Endodermal cell (in vitro differentiated cells): ENCODE results near the gene TSPAN9. TPM values are rescaled to one million over a fixed set of nuclear protein-coding genes. Genes with fewer than 3 reads are reported as not detected.

Experiments used
- DNase-seq: peaks from one replicate; pipeline ENCODE4 v3.0.0-alpha.2; 2017
- H3K27ac ChIP-seq: 2 replicates; pipeline ENCODE4 v1.5.1; 2013; ENCODE audit warnings: mild to moderate bottlenecking, low read depth, low read length, moderate library complexity
- H3K27me3 ChIP-seq: 2 replicates; pipeline ENCODE4 v1.6.1; 2013; ENCODE audit warnings: mild to moderate bottlenecking, low read length, moderate library complexity; ENCODE audit not compliant: insufficient read depth, control insufficient read depth, poor library complexity, severe bottlenecking
- H3K36me3 ChIP-seq: 2 replicates; pipeline ENCODE4 v1.7.0; 2013; ENCODE audit warnings: mild to moderate bottlenecking, low read length, moderate library complexity; ENCODE audit not compliant: control insufficient read depth, insufficient read depth
- H3K4me1 ChIP-seq: one replicate; pipeline ENCODE4 v1.7.0; 2013; ENCODE audit warnings: low read length; ENCODE audit not compliant: control insufficient read depth, insufficient read depth
- H3K4me3 ChIP-seq: 2 replicates; pipeline ENCODE4 v1.5.1; 2013; ENCODE audit warnings: mild to moderate bottlenecking, low read length, moderate library complexity
- H3K9ac ChIP-seq: 2 replicates; pipeline ENCODE4 v1.6.1; 2013; ENCODE audit warnings: mild to moderate bottlenecking, low read length, moderate library complexity; ENCODE audit not compliant: poor library complexity, severe bottlenecking; ENCODE audit errors: extremely low read depth
- H3K9me3 ChIP-seq: 2 replicates; pipeline ENCODE4 v1.6.1; 2013; ENCODE audit warnings: mild to moderate bottlenecking, low read length, moderate library complexity; ENCODE audit not compliant: control insufficient read depth
- H3K27ac Mint-ChIP-seq: 2 replicates; pipeline ENCODE4 v1.8.0; 2020; ENCODE audit warnings: mixed read lengths
- H3K27me3 Mint-ChIP-seq: 2 replicates; pipeline ENCODE4 v1.8.0; 2021; ENCODE audit warnings: mild to moderate bottlenecking, mixed read lengths; ENCODE audit not compliant: insufficient read depth
- H3K36me3 Mint-ChIP-seq: 2 replicates; pipeline ENCODE4 v1.8.0; 2020; ENCODE audit warnings: low read depth, mixed read lengths
- H3K4me1 Mint-ChIP-seq: 2 replicates; pipeline ENCODE4 v1.8.0; 2020; ENCODE audit warnings: mixed read lengths
- H3K4me3 Mint-ChIP-seq: 2 replicates; pipeline ENCODE4 v1.8.0; 2020; ENCODE audit warnings: mild to moderate bottlenecking, moderate library complexity, mixed read lengths
- H3K9me3 Mint-ChIP-seq: 2 replicates; pipeline ENCODE4 v1.8.0; 2020; ENCODE audit warnings: mild to moderate bottlenecking, mixed read lengths
- CTCF ChIP-seq: fragments of 200-600 bp; sonication (generic); conservative IDR thresholded peaks from 2 replicates; pipeline ENCODE4 v1.5.0; 2021; ENCODE audit warnings: antibody characterized with exemption, mild to moderate bottlenecking
- WGBS, 2 experiments: methylation state at CpG; one replicate each; pipeline versions ENCODE4 v1.1.5 to v1.1.7; 2013; ENCODE audit warnings: missing lambda C conversion rate in 2 of 2, mixed read lengths in 1 of 2; ENCODE audit not compliant: insufficient coverage in 1 of 2, insufficient read length in 1 of 2; 5-methylcytosine and 5-hydroxymethylcytosine counted together
- long read RNA-seq, 4 experiments: library from polyadenylated mRNA in 2 of 4; library from RNA in 1 of 4; library from capped mRNA in 1 of 4; stranded (forward) in 3 of 4; unstranded in 1 of 4; transcript quantifications; one replicate each; pipeline ENCODE4 v2.0.0, GENCODE V29; 2020 to 2021; ENCODE audit warnings: inconsistent platforms in 1 of 4
- polyA plus RNA-seq, 2 experiments: library from polyadenylated mRNA; stranded (reverse); fragments of 50-300 nt; gene quantifications; one replicate each; pipeline ENCODE4 v1.2.3, GENCODE V29; 2013
- total RNA-seq, 2 donors: library from RNA; stranded (reverse); fragmentation: NEBNext Ultra II Directional in 1 of 2; extraction: Animal tissue kit (Norgen Biotek cat#: 25700) in 1 of 2; gene quantifications; 2 replicates in 1 of 2; 3 replicates in 1 of 2; pipeline ENCODE4 v1.2.1, GENCODE V29; 2021

The TSPAN9 gene
- total RNA-seq, result 10 to 100 TPM; 31.9 to 80.8 TPM
- polyA plus RNA-seq (2013, experiment 1 of 2), result 18.8 TPM
- 19.0 TPM for polyA plus RNA-seq (2013, experiment 2 of 2)
- long read RNA-seq, experiment 1, full-length matches to known transcripts, result 1 of 13 reads
- long read RNA-seq, experiment 1, partial matches to known transcripts, result 0 of 13 reads
- long read RNA-seq, experiment 1, other reads (novel, unspliced or antisense), result 12 of 13 reads
- long read RNA-seq, experiment 2, full-length matches to known transcripts, result 10 of 18 reads
- long read RNA-seq, experiment 2, partial matches to known transcripts, result 1 of 18 reads
- long read RNA-seq, experiment 2, other reads (novel, unspliced or antisense), result 7 of 18 reads
- long read RNA-seq, experiment 3, full-length matches to known transcripts, result 61 of 74 reads
- long read RNA-seq, experiment 3, partial matches to known transcripts, result 4 of 74 reads
- long read RNA-seq, experiment 3, other reads (novel, unspliced or antisense), result 9 of 74 reads
- long read RNA-seq, experiment 4, full-length matches to known transcripts, result 9 of 13 reads
- long read RNA-seq, experiment 4, partial matches to known transcripts, result 0 of 13 reads
- long read RNA-seq, experiment 4, other reads (novel, unspliced or antisense), result 4 of 13 reads

- Mint-ChIP-seq H3K4me1 (peaks cover 24% of the 10 kb centered on the region), H3K36me3 (peaks cover 8% of the 10 kb centered on the region), H3K4me3 (peak within 1 kb of the TSS; percentile 72), H3K27me3 (peaks cover 13% of the 10 kb centered on the region), H3K9me3 (no peaks in the 10 kb centered on the region), H3K27ac (peak within 1 kb of the TSS; percentile 90)
- 3 to 11% methylated on average over 10 to 83 of the region's 95 CpGs for WGBS, 2 experiments
- peak within 1 kb of the TSS; percentile 28 for H3K9ac ChIP-seq
- peaks cover 5% of the 10 kb centered on the region for H3K27me3 ChIP-seq
- H3K4me3 ChIP-seq, result peak within 1 kb of the TSS; percentile 86
- no peaks in the 10 kb centered on the region for H3K36me3 ChIP-seq
- H3K9me3 ChIP-seq, result no peaks in the 10 kb centered on the region
- peaks cover 5% of the 10 kb centered on the region for H3K4me1 ChIP-seq
- TF ChIP-seq CTCF, result no peak
- no peak within 1 kb of the TSS for H3K27ac ChIP-seq
- peak; percentile 94 for DNase-seq
Observed at GRCh38 chr12:3076730-3077571, at the start of gene TSPAN9. TSPAN9 (plus strand) TSS chr12:3077379; CDS start chr12:3201194, 123,815 bp downstream.

GRCh38 chr12:3028108-3028507, 49.1 kb upstream of the TSPAN9 start:
- peaks cover 72% of the 10 kb centered on the region for H3K36me3 Mint-ChIP-seq
- Histone ChIP-seq H3K27ac (no peak overlapping the region), H3K4me1 (peaks cover 7% of the 10 kb centered on the region), H3K9me3 (no peaks in the 10 kb centered on the region), H3K27me3 (no peaks in the 10 kb centered on the region), H3K4me3 (no peak overlapping the region), H3K9ac (no peak overlapping the region), H3K36me3 (peaks cover 37% of the 10 kb centered on the region)
- DNase-seq, result no peak
- no peak for TF ChIP-seq CTCF
- no peaks in the 10 kb centered on the region for H3K9me3 Mint-ChIP-seq
- no peak overlapping the region for H3K27ac Mint-ChIP-seq
- H3K4me3 Mint-ChIP-seq, result no peak overlapping the region
- peaks cover 12% of the 10 kb centered on the region for H3K4me1 Mint-ChIP-seq
- no peaks in the 10 kb centered on the region for H3K27me3 Mint-ChIP-seq
- 80 to 81% methylated on average over 5 to 7 of the region's 7 CpGs for WGBS, 2 experiments

- H3K4me3 ChIP-seq, result no peak overlapping the region
- H3K27ac Mint-ChIP-seq, result peak overlapping the region; percentile 69
- DNase-seq, result peak; percentile 47
- H3K36me3 Mint-ChIP-seq, result peaks cover 52% of the 10 kb centered on the region
- H3K4me1 Mint-ChIP-seq, result peaks cover 22% of the 10 kb centered on the region
- H3K27me3 ChIP-seq, result no peaks in the 10 kb centered on the region
- H3K9me3 Mint-ChIP-seq, result no peaks in the 10 kb centered on the region
- WGBS, 2 experiments, result 93 to 94% methylated on average over 18 to 21 of the region's 21 CpGs
- no peak overlapping the region for H3K4me3 Mint-ChIP-seq
- peaks cover 29% of the 10 kb centered on the region for H3K36me3 ChIP-seq
- no peak overlapping the region for H3K9ac ChIP-seq
- peaks cover 7% of the 10 kb centered on the region for H3K4me1 ChIP-seq
- no peak for TF ChIP-seq CTCF
- no peaks in the 10 kb centered on the region for H3K9me3 ChIP-seq
- H3K27ac ChIP-seq, result no peak overlapping the region
- no peaks in the 10 kb centered on the region for H3K27me3 Mint-ChIP-seq
Observed at GRCh38 chr12:3030821-3031429, 46.3 kb upstream of the TSPAN9 start.
